WTC11 (cell line): ENCODE measurements around the gene SLC25A21.

Source experiments
- ATF3 ChIP-seq: sonication (generic); formaldehyde crosslinking; conservative IDR thresholded peaks from 2 replicates; pipeline ENCODE4 v1.8.1; 2022; ENCODE audit warnings: mild to moderate bottlenecking, missing genetic modification reagents
- CDX4 ChIP-seq: fragments of 250-450 bp; sonication (Bioruptor Pico); IDR thresholded peaks from 2 replicates; pipeline ENCODE4 v1.9.0; 2021; ENCODE audit warnings: moderate library complexity, mild to moderate bottlenecking, inconsistent platforms, borderline replicate concordance
- CTCF ChIP-seq: fragments of 200-600 bp; IDR thresholded peaks from 2 replicates; pipeline ENCODE4 v1.8.0; 2022; ENCODE audit warnings: antibody characterized with exemption
- ESRRA ChIP-seq: sonication (generic); formaldehyde crosslinking; IDR thresholded peaks from 2 replicates; pipeline ENCODE4 v1.8.1; 2022; ENCODE audit warnings: mild to moderate bottlenecking, missing genetic modification reagents, borderline replicate concordance
- IRF2 ChIP-seq: sonication (generic); formaldehyde crosslinking; IDR thresholded peaks from 2 replicates; pipeline ENCODE4 v1.8.0; 2022; ENCODE audit warnings: low read depth, missing genetic modification reagents, borderline replicate concordance
- MAX ChIP-seq: sonication (generic); formaldehyde crosslinking; IDR thresholded peaks from 2 replicates; pipeline ENCODE4 v1.8.0; 2022; ENCODE audit warnings: mild to moderate bottlenecking, missing genetic modification reagents
- SP1 ChIP-seq: sonication (generic); formaldehyde crosslinking; conservative IDR thresholded peaks from 2 replicates; pipeline ENCODE4 v1.8.1; 2022; ENCODE audit warnings: missing genetic modification reagents

GRCh38 chr14:36971263-36971855, 201.0 kb downstream of the SLC25A21 start:
- TF ChIP-seq MAX (CRISPR knock-in tag), result no peak
- TF ChIP-seq ATF3 (CRISPR knock-in tag), result no peak
- no peak for TF ChIP-seq SP1 (CRISPR knock-in tag)
- no peak for TF ChIP-seq CDX4 (CRISPR knock-in tag)
- no peak for TF ChIP-seq CTCF
- TF ChIP-seq IRF2, result no peak
- TF ChIP-seq ESRRA (CRISPR knock-in tag), result no peak
